Sciatic nerve (tissue), 2 donors: ENCODE measurements around the gene LCE2B. TPM values are rescaled to one million over a fixed set of nuclear protein-coding genes. Genes with fewer than 3 reads are reported as not detected.
"Not testable (repeated sequence)": the region's sequence is repeated elsewhere in the genome, so short reads cannot be mapped to it uniquely, and the experiment has no call there.

ENCODE experiments used
- ATAC-seq: fragments of 200-7000 bp; cut with Tn5 transposase; one replicate; pipeline ENCODE4 v1.9.1; 2020; ENCODE audit warnings: mild to moderate bottlenecking, moderate library complexity
- DNase-seq: peaks from one replicate; pipeline ENCODE4 v3.0.0-alpha.2; 2020; ENCODE audit warnings: low spot score
- intact Hi-C: fragments of 100-400 bp; cut with DNase I; formaldehyde crosslinking; loops from one replicate; pipeline ENCODE4 v1.14.2; 2022
- total RNA-seq: library from RNA; stranded (reverse); fragmentation: NEBNext Ultra II Directional; extraction: Animal tissue kit (Norgen Biotek cat#: 25700); gene quantifications from one replicate; pipeline ENCODE4 v1.2.1, GENCODE V29; 2021
- donor health status: DM: no; HTN: no; CAD: no.
- donor health status: DM: no; HTN: no; CAD: no.

Gene LCE2B
- total RNA-seq: not detected

- DNase-seq, intact Hi-C loops, ATAC-seq: not testable (repeated sequence)
Observed at GRCh38 chr1:152685823-152686222, at the start of gene LCE2B. TSS of gene LCE2B (plus strand) at chr1:152686123. CDS start at chr1:152686844, 721 bp downstream.

DNA sequence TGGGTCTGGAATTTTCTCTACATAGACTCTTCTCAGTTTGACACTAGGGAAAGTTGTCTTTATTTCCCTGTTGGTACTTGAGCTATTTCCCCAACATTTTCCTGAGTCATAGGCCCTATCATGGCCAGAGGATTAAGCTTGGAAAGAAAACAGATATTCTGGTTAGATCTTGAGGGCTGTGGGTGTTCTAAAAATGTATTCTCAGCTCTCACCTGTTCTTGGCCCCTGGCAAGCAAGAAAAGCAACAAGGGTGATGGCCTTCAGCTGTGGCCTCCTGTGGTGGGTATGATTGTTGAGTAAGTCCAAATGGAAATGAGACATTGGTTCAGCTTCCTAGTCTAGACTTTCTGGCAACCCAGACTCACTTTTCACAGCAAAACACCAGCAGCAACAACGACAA lies 45.6 kb upstream of the LCE2B start:
- intact Hi-C loops: no loop called here
- ATAC-seq (no peak), DNase-seq (no peak)

DNA sequence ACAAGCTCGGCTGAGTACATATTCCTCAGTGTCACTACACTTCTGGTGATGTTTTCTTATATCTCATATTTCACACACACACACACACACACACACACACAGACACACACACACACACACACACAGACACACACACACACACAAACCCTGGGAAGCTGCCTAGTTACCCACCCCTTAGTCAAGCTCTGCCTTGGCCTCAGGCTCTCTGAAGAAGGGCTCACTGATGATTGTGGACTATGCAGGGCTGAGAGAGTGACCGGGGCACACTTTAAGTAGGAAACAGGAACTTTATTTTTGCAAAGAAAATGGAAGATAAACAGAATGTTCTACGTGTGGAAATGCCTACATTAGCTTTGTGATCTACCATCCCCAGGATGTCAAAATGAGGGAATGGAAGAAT lies 42.0 kb upstream of the LCE2B start:
- intact Hi-C loops: no loop called here
- DNase-seq: no peak
- no peak for ATAC-seq

DNA sequence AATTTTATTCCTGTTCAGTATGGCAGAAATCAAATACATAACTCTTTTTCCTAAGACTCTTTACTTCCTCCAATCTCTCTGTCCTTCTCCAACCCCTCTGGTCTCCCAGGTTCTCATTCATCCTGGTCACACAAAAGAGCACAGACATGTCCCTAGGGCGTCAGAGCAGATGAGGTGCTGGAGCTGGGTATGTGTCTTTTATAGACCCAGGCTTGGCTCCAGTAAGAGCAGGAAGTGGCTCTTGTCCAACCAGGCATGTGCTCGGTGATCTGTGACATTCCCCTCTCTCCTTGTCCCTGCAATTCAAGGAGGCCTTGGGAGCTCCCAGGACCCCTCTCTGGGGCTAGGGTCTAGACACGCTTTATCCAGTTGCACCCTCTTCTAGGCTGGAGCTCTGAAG lies 40.8 kb upstream of the LCE2B start:
- ATAC-seq (no peak), DNase-seq (no peak)

GRCh38 chr1:152646656-152647055 lies 39.3 kb upstream of the LCE2B start:
- DNase-seq: no peak
- no peak for ATAC-seq
- intact Hi-C loops: no loop called here

More for the DNA sequence above, 40.8 kb upstream of the LCE2B start:
- intact Hi-C loops: no loop called here

DNA sequence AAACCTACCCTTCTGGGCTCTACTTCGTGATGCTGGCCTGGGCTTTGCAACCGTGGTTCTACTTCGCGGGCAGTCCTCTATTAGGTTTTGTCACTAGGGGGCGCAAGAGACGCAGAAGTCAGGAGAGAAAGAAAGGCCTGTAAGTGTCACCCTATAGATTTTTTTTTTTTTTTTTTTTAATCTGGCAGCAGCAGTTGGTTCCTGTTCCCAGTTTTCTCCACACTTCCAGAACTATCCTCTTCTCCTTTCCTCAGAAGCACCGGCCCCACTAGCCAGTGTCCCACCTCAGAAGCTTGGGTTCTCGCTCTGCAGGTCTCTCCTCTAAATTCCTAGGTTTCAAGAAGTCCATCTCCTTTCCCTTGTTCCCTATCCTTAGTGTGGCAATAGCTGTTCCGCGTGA lies 31.8 kb upstream of the LCE2B start:
- no peak for ATAC-seq
- no peak for DNase-seq

DNA sequence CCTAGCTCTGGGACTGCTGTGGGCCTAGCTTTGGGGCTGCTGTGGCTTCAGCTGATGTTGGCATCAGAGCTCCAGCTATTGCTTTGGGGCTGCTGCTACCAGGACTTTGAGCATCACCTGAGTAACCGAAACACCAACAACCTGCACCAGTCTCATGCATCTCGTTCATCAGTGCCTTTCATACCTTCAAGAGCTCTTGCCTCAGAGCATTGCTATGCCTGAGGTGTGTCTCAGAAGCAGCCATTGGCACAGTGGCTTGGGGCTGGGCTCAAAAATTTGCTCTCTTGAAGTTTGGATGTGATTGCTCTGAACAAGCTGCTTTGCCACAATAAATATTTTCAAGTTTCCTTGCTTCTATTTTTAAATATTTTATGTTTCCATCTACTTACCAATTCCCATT lies 29.5 kb upstream of the LCE2B start:
- intact Hi-C loops: no loop called here
- DNase-seq: no peak
- no peak for ATAC-seq

More for the DNA sequence above, 31.8 kb upstream of the LCE2B start:
- intact Hi-C loops: no loop called here

GRCh38 chr1:152657677-152658076 lies 28.2 kb upstream of the LCE2B start:
- intact Hi-C loops: no loop called here
- DNase-seq (no peak), ATAC-seq (no peak)

DNA sequence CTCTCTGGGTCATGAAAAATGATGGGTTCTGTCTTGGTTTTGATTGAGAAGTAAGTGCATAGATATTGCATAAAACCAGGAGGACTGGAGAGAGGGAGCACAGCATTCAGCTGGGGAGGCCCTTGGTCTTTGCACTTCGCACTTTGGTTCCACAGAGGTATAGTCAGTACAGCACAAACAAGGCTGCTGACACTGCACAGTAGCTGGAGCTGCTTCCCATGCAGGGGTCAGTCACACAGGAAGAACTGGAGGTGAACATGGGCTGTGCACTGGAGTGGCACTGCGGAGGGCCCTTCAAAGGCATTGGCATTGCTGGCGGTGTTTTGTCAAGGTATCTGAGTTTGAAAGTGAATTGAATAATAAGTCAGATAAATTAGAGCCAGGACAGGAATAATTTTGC lies 27.3 kb upstream of the LCE2B start:
- intact Hi-C loops: no loop called here
- no peak for ATAC-seq

GRCh38 chr1:152663098-152663497 lies 22.8 kb upstream of the LCE2B start, which contains the start of gene LCE2D:
TSS of gene LCE2D (plus strand) at chr1:152663380. CDS start at chr1:152664106, 726 bp downstream.
- no peak for ATAC-seq
- intact Hi-C loops: no loop called here
- DNase-seq: no peak

More for the DNA sequence above, 27.3 kb upstream of the LCE2B start:
- DNase-seq: no peak

GRCh38 chr1:152666171-152666570 lies 19.8 kb upstream of the LCE2B start:
- ATAC-seq, intact Hi-C loops, DNase-seq: not testable (repeated sequence)

DNA sequence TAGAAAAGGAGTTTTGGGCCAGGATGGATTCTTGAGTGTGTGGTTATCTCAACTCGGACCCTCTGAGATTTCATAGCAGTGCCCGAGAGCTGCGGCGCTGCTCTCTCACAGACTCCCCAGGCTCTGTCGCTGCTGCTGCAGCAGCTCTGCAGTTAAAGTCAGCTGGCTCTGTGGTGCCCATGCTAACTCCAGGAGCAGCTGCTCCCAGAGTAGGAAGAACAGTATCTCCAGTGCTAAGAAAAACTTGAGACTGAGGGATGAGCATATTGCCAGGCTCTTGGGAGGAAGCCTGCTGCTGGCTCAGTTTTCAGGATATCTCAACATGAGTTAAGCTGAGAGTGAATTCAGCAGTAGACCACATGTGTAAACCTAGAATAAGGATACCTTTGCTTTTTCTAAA lies 18.3 kb upstream of the LCE2B start:
- no peak for DNase-seq
- intact Hi-C loops: no loop called here

GRCh38 chr1:152673016-152673415 lies 12.9 kb upstream of the LCE2B start:
- ATAC-seq: no peak
- DNase-seq: no peak
- intact Hi-C loops: no loop called here

More for the DNA sequence above, 18.3 kb upstream of the LCE2B start:
- no peak for ATAC-seq

GRCh38 chr1:152674983-152675382 lies 10.9 kb upstream of the LCE2B start, which contains the start of gene LCE2C:
TSS of gene LCE2C (plus strand) at chr1:152675279. CDS start at chr1:152676016, 737 bp downstream.
- intact Hi-C loops, DNase-seq, ATAC-seq: not testable (repeated sequence)

GRCh38 chr1:152679459-152679858 lies 6.5 kb upstream of the LCE2B start:
- no peak for ATAC-seq
- intact Hi-C loops: no loop called here
- no peak for DNase-seq

DNA sequence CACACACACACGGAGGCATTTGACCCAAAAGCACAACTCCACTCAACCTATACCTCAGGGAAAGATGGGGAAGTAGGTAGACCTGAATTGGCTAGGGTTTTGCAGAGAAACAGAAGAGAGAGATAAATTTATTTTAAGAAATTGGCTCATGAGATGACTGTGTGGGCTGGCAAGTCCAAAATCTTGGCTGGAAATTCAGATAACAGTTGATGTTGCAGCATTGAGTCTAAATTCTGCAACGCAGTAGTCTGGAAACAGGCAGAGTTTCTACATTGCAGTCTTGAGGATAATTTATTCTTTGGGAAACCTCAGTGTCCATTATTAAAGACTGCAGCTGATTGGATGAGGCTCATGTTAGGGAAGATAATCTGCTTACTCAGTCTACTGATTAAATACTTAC lies 4.3 kb upstream of the LCE2B start:
- DNase-seq (no peak), ATAC-seq (no peak)
- intact Hi-C loops: no loop called here

DNA sequence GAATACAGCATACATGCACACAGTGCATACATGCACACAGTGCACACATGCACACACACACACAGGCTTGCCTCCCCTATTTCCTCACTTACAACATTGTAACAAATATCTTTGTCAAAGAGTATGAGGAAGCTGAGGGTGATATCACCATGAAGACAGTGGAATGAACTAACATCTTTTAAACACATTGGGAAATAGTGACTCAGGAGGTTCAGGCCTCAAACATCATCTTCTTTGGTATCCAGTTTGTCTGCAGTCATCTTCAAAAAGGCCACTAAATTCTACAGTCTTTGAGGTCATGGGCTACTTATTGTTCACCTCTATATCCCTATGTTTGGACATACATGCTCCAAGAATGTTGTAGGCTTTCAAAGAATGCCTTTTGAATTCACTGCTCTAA lies 2.1 kb upstream of the LCE2B start:
- ATAC-seq: no peak

GRCh38 chr1:152697701-152698600 lies 12.0 kb downstream of the LCE2B start, which contains the start of gene LCE2A:
TSS of gene LCE2A (plus strand) at chr1:152698345. CDS start at chr1:152698902, 557 bp downstream.
- DNase-seq: no peak
- ATAC-seq: no peak
- intact Hi-C loops: no loop called here

More for the DNA sequence above, 2.1 kb upstream of the LCE2B start:
- DNase-seq: no peak
- intact Hi-C loops: no loop called here

DNA sequence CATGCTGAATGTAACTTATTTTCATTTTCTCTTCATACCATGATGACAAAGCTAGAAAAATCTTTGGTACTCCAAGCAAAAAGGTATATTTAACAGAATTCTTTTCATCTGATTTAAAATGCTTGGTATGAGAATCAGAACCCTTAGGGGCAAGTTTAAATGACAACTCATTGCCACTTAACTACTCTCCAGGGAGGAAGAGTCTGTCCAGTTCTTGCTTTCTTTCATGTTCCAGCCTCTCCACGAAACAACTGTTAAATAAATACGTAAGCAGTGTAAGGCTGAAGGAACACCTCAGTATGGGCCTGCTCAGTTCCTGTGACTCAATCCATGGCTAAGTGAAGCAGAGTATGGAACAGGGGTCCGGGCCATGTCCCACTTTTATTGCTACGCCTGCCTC lies 13.8 kb downstream of the LCE2B start:
- ATAC-seq (no peak), DNase-seq (no peak)
- intact Hi-C loops: no loop called here

DNA sequence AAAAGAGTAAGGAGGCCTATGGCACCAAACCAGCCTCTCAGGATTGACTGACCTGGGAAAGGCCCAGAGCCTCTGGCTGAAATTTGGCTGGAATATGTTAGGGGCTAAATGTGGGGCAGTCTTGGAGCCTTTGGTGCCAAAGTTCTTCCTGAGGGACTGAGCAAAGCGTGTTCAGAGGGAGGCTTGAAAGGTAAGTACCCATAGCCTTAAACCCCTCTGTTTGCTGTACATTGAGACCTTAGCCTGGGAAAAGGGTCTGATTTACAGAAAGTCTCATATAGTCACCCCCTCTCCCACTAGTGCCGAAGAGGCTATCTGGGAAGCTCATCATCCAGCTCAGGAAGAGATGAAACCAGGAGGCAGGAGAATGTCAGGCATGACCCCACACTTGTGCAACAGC lies 21.9 kb downstream of the LCE2B start, which contains the start of gene LCE4A:
Gene LCE4A, plus strand, starts transcription at position 301 of the 400 bp plus-strand sequence. CDS start 916 bp downstream, outside the sequence.
- intact Hi-C loops: no loop called here
- DNase-seq (no peak), ATAC-seq (no peak)
